K562 (cell line): ENCODE data around the gene XPNPEP3. TPM values are rescaled to one million over a fixed set of nuclear protein-coding genes. Genes with fewer than 3 reads are reported as not detected.

Source experiments
- CEBPB ChIP-seq: fragments of 450-650 bp; IDR thresholded peaks from 2 replicates; pipeline ENCODE4 v1.6.1; 2016; ENCODE audit warnings: missing genetic modification characterization, missing compliant biosample characterization
- CEBPZ ChIP-seq: fragments of 150-350 bp; IDR thresholded peaks from 2 replicates; pipeline ENCODE4 v1.6.1; 2014; ENCODE audit warnings: low read depth, mild to moderate bottlenecking, low read length, borderline replicate concordance
- MGA ChIP-seq: fragments of 450-650 bp; IDR thresholded peaks from 2 replicates; pipeline ENCODE4 v1.6.1; 2016; ENCODE audit warnings: mild to moderate bottlenecking, moderate library complexity
- POLR2AphosphoS5 ChIP-seq: IDR thresholded peaks from 2 replicates; pipeline ENCODE4 v1.6.1; 2011; ENCODE audit warnings: mild to moderate bottlenecking, low read depth, low read length, moderate library complexity; ENCODE audit not compliant: control insufficient read depth, insufficient read depth
- POLR2H ChIP-seq: IDR thresholded peaks from 2 replicates; pipeline ENCODE4 v1.6.1; 2016; ENCODE audit warnings: missing genetic modification characterization, low read depth, mild to moderate bottlenecking, control low read depth, missing compliant biosample characterization, moderate library complexity
- SNAPC5 ChIP-seq: fragments of 250-450 bp; sonication (Bioruptor Pico); IDR thresholded peaks from 2 replicates; pipeline ENCODE4 v1.8.0; 2021; ENCODE audit warnings: moderate library complexity, mild to moderate bottlenecking, inconsistent platforms
- TFE3 ChIP-seq: fragments of 450-650 bp; formaldehyde crosslinking; IDR thresholded peaks from 2 replicates; pipeline ENCODE4 v1.4.0; 2020; ENCODE audit warnings: mild to moderate bottlenecking, mixed read lengths
- ZNF436 ChIP-seq: fragments of 250-450, 450-650 bp; sonication (Bioruptor Pico); formaldehyde crosslinking; IDR thresholded peaks from 2 replicates; pipeline ENCODE4 v1.7.0; 2020; ENCODE audit warnings: mild to moderate bottlenecking
- ZNF695 ChIP-seq: fragments of 450-650 bp; formaldehyde crosslinking; IDR thresholded peaks from 2 replicates; pipeline ENCODE4 v1.4.0; 2020; ENCODE audit warnings: mild to moderate bottlenecking, moderate library complexity
- polyA plus RNA-seq, 8 experiments: library from polyadenylated mRNA; depleted of rRNA in 4 of 8; stranded (reverse) in 5 of 8; unstranded in 3 of 8; fragments of >200 nt; fragmentation: Nextera tagmentation in 2 of 8; fragmentation: Illumina TruSeq in 1 of 8; extraction: Ambion mirVana in 2 of 8; extraction: Trizol in 1 of 8; gene quantifications; 2 replicates each; pipeline versions ENCODE4 v1.2.1 to v1.2.3, GENCODE V29; 2011 to 2014; ENCODE audit warnings: inconsistent platforms in 1 of 8, missing spikeins in 1 of 8
- total RNA-seq, 7 experiments: library from RNA; depleted of rRNA in 6 of 7; stranded (reverse); fragments of >200 nt in 6 of 7; fragmentation: Illumina TruSeq in 2 of 7; extraction: Trizol in 2 of 7; gene quantifications; 2 replicates each; pipeline versions ENCODE4 v1.2.1 to v1.2.3, GENCODE V29; 2011 to 2021; ENCODE audit warnings: low replicate concordance in 1 of 7

Gene XPNPEP3
- total and polyA plus RNA-seq, 9 of the 15 experiments (the other 6 are each of a cell fraction or from before 2014, with no cell fraction given): 9.1 to 22.6 (median 15.6) TPM

- no peak for TF ChIP-seq CEBPZ
- TF ChIP-seq ZNF695: no peak
- peak; percentile 94 for TF ChIP-seq TFE3 (CRISPR knock-in tag)
- TF ChIP-seq MGA: no peak
- TF ChIP-seq ZNF436: no peak
- peak; percentile 51; the same call in 1 of the 2 replicates for TF ChIP-seq POLR2H
- no peak for TF ChIP-seq SNAPC5 (CRISPR knock-in tag)
- TF ChIP-seq POLR2AphosphoS5: peak; percentile 45; the same call in 1 of the 2 replicates
- TF ChIP-seq CEBPB: no peak
These were observed at the start of gene XPNPEP3, which contains the start of gene ST13 (continued) for GRCh38 chr22:40856513-40857308.
